GM12878 (cell line): Measurements from ENCODE around the gene TP63. TPM values are rescaled to one million over a fixed set of nuclear protein-coding genes. Genes with fewer than 3 reads are reported as not detected.

Experiments used
- ATAC-seq: fragments of 200-7000 bp; cut with Tn5 transposase; 3 replicates; pipeline ENCODE4 v1.9.1; 2020; ENCODE audit warnings: mild to moderate bottlenecking, moderate library complexity
- BruUV-seq: library from RNA; stranded (reverse); fragments of 400-500 nt; replicated peaks from 2 replicates; lab custom pipeline; 2021; lab: Mats Ljungman, UMichigan
- CTCF ChIA-PET: fragments of 300-600 bp; sonication (Branson Sonifier 250); formaldehyde crosslinking; extraction: SDS; loops from one replicate; lab custom pipeline; 2021; ENCODE audit warnings: inconsistent platforms; lab: Yijun Ruan, JAX
- POLR2A ChIA-PET: fragments of 350-600 bp; formaldehyde crosslinking; extraction: SDS; loops from one replicate; lab custom pipeline; 2021; ENCODE audit warnings: inconsistent platforms; lab: Charles Lee
- RAD21 ChIA-PET: fragments of 300-600 bp; sonication (Branson Sonifier 250); formaldehyde crosslinking; loops from one replicate; lab custom pipeline; 2023; ENCODE audit warnings: antibody characterized with exemption; ENCODE audit not compliant: unreplicated experiment; lab: Charles Lee
- SMC1A ChIA-PET: fragments of 300-600 bp; sonication (Branson Sonifier 250); formaldehyde crosslinking; loops from one replicate; lab custom pipeline; 2023; ENCODE audit not compliant: unreplicated experiment, uncharacterized antibody; lab: Charles Lee
- DNase-seq: peaks from one replicate; pipeline ENCODE4 v3.0.0-alpha.2; 2011; ENCODE audit warnings: low read depth, low spot score
- FAIRE-seq: peaks from 3 replicates; lab custom pipeline; 2011; peaks lifted over from hg19 to GRCh38; lab: Jason Lieb, UNC
- H2AFZ ChIP-seq: 2 replicates; pipeline ENCODE4 v1.6.0; 2011; ENCODE audit warnings: low read depth, low read length, control low read depth; ENCODE audit not compliant: control insufficient read depth
- H3K27ac ChIP-seq: 2 replicates; pipeline ENCODE4 v1.5.1; 2011; ENCODE audit warnings: control low read depth; ENCODE audit not compliant: control insufficient read depth, insufficient read depth
- H3K27me3 ChIP-seq, 2 experiments: replicated peaks in 1 of 2; 2 replicates each; pipeline versions ENCODE4 v1.6.0 to v1.6.1; 2011; ENCODE audit warnings: low read length in 1 of 2; ENCODE audit not compliant: control insufficient read depth in 2 of 2, insufficient read depth in 2 of 2
- H3K36me3 ChIP-seq, 2 experiments: 2 replicates each; pipeline ENCODE4 v1.5.1; 2011; ENCODE audit warnings: low read length in 1 of 2; ENCODE audit not compliant: control insufficient read depth in 2 of 2, insufficient read depth in 2 of 2
- H3K4me1 ChIP-seq: 2 replicates; pipeline ENCODE4 v1.6.1; 2011; ENCODE audit warnings: mild to moderate bottlenecking, low read length, moderate library complexity, mixed read lengths; ENCODE audit not compliant: control insufficient read depth, insufficient read depth
- H3K4me2 ChIP-seq: 2 replicates; pipeline ENCODE4 v1.6.0; 2011; ENCODE audit warnings: control low read depth; ENCODE audit not compliant: control insufficient read depth, insufficient read depth
- H3K4me3 ChIP-seq: fragments of 200-600 bp; sonication (generic); 2 replicates; pipeline ENCODE4 v1.5.1; 2016
- H3K79me2 ChIP-seq: 2 replicates; pipeline ENCODE4 v1.6.0; 2011; ENCODE audit warnings: low read length; ENCODE audit not compliant: control insufficient read depth, insufficient read depth
- H3K9ac ChIP-seq: 2 replicates; pipeline ENCODE4 v1.8.0; 2011; ENCODE audit warnings: low read length, control low read depth, mixed read lengths; ENCODE audit not compliant: control insufficient read depth, insufficient read depth
- H3K9me3 ChIP-seq: replicated peaks from 3 replicates; pipeline ENCODE4 v1.5.1; 2011; ENCODE audit warnings: mild to moderate bottlenecking, low read length; ENCODE audit not compliant: control insufficient read depth, insufficient read depth
- H4K20me1 ChIP-seq: 2 replicates; pipeline ENCODE4 v1.6.0; 2011; ENCODE audit not compliant: control insufficient read depth, insufficient read depth
- ATF7 ChIP-seq: fragments of 450-650 bp; IDR thresholded peaks from 2 replicates; pipeline ENCODE4 v1.6.1; 2016; ENCODE audit warnings: low read depth, mild to moderate bottlenecking
- ELK1 ChIP-seq: IDR thresholded peaks from 2 replicates; pipeline ENCODE4 v1.6.1; 2012; ENCODE audit warnings: low read depth, low read length, improper control_type of control experiment
- ESRRA ChIP-seq: IDR thresholded peaks from 2 replicates; pipeline ENCODE4 v1.6.1; 2012; ENCODE audit warnings: mild to moderate bottlenecking, low read length, improper control_type of control experiment
- EZH2 ChIP-seq: IDR thresholded peaks from 2 replicates; pipeline ENCODE4 v1.6.1; 2012; ENCODE audit warnings: low read depth, mild to moderate bottlenecking, control low read depth, inconsistent platforms, low read length, borderline replicate concordance; ENCODE audit not compliant: control insufficient read depth
- GATAD2B ChIP-seq: fragments of 450-650 bp; conservative IDR thresholded peaks from 2 replicates; pipeline ENCODE4 v1.6.1; 2017; ENCODE audit warnings: low read depth, mild to moderate bottlenecking, moderate library complexity
- KAT2A ChIP-seq: conservative IDR thresholded peaks from 2 replicates; pipeline ENCODE4 v1.6.1; 2011; ENCODE audit warnings: low read depth, low read length; ENCODE audit not compliant: control insufficient read depth
- MTA2 ChIP-seq: fragments of 450-650 bp; IDR thresholded peaks from 2 replicates; pipeline ENCODE4 v1.6.1; 2016; ENCODE audit warnings: low read depth, mild to moderate bottlenecking, moderate library complexity
- NFYB ChIP-seq: IDR thresholded peaks from 2 replicates; pipeline ENCODE4 v1.6.1; 2011; ENCODE audit warnings: low read depth, mild to moderate bottlenecking, low read length, improper control_type of control experiment, moderate library complexity; ENCODE audit not compliant: insufficient read depth
- RAD21 ChIP-seq: IDR thresholded peaks from 2 replicates; pipeline ENCODE4 v1.6.1; 2011; ENCODE audit warnings: mild to moderate bottlenecking, low read depth, low read length, moderate library complexity; ENCODE audit not compliant: insufficient read depth
- RUNX3 ChIP-seq: IDR thresholded peaks from 2 replicates; pipeline ENCODE4 v1.6.1; 2012; ENCODE audit warnings: low read length, inconsistent platforms
- SUZ12 ChIP-seq: fragments of 200-600 bp; sonication (generic); IDR thresholded peaks from one replicate; pipeline ENCODE4 v1.6.1; 2018; ENCODE audit warnings: antibody characterized with exemption, mild to moderate bottlenecking; ENCODE audit not compliant: unreplicated experiment
- TAF1 ChIP-seq: IDR thresholded peaks from 2 replicates; pipeline ENCODE4 v1.6.1; 2011; ENCODE audit warnings: mild to moderate bottlenecking, low read depth, low read length, borderline replicate concordance
- YY1 ChIP-seq: IDR thresholded peaks from 2 replicates; pipeline ENCODE4 v1.6.1; 2011; ENCODE audit warnings: low read depth, mild to moderate bottlenecking, low read length
- ZNF384 ChIP-seq: IDR thresholded peaks from 2 replicates; pipeline ENCODE4 v1.6.1; 2012; ENCODE audit warnings: low read depth, mild to moderate bottlenecking, low read length, improper control_type of control experiment, borderline replicate concordance
- ZNF592 ChIP-seq: fragments of 450-650 bp; IDR thresholded peaks from 2 replicates; pipeline ENCODE4 v1.6.1; 2017; ENCODE audit warnings: mild to moderate bottlenecking, moderate library complexity
- WGBS: methylation state at CpG from one replicate; pipeline ENCODE4 v1.1.6; 2016; ENCODE audit warnings: low lambda C conversion rate; ENCODE audit not compliant: insufficient replicate concordance, insufficient coverage; ENCODE audit errors: missing lambda C conversion rate; 5-methylcytosine and 5-hydroxymethylcytosine counted together
- in situ Hi-C: fragments of 300-500 bp; cut with MboI; formaldehyde crosslinking; loops from 9 replicates; pipeline ENCODE4 v1.14.3; 2018; ENCODE audit warnings: mixed read lengths
- intact Hi-C: fragments of 100-400 bp; cut with micrococcal nuclease; formaldehyde crosslinking; loops from one replicate; pipeline ENCODE4 v1.14.2; 2022; ENCODE audit not compliant: unreplicated experiment
- polyA plus RNA-seq, 11 experiments: library from polyadenylated mRNA; depleted of rRNA in 4 of 11; unstranded in 6 of 11; stranded (reverse) in 5 of 11; fragments of >200 nt; fragmentation: Nextera tagmentation in 4 of 11; fragmentation: Illumina TruSeq in 1 of 11; extraction: Ambion mirVana in 4 of 11; extraction: Trizol in 1 of 11; gene quantifications; 1 replicate in 1 of 11; 2 replicates in 10 of 11; pipeline versions ENCODE4 v1.2.1 to v1.2.3, GENCODE V29; 2011 to 2016; ENCODE audit warnings: inconsistent platforms in 2 of 11, missing spikeins in 2 of 11, low read depth in 1 of 11
- total RNA-seq, 4 experiments: library from RNA; depleted of rRNA in 3 of 4; stranded (reverse); fragments of >200 nt in 3 of 4; fragmentation: Illumina TruSeq in 1 of 4; extraction: Trizol in 1 of 4; gene quantifications; 2 replicates each; pipeline versions ENCODE4 v1.2.1 to v1.2.3, GENCODE V29; 2013 to 2021
- TF ChIP-seq, protein P1 (sequence below): fragments of 450-650 bp; IDR thresholded peaks from 2 replicates; pipeline ENCODE4 v1.6.1; 2016; ENCODE audit warnings: mild to moderate bottlenecking, moderate library complexity, borderline replicate concordance

Gene TP63
- total and polyA plus RNA-seq, 10 of the 15 experiments (the other 5 are each of a cell fraction or from before 2014, with no cell fraction given), result 1.4 to 10.8 (median 6.2) TPM

DNA sequence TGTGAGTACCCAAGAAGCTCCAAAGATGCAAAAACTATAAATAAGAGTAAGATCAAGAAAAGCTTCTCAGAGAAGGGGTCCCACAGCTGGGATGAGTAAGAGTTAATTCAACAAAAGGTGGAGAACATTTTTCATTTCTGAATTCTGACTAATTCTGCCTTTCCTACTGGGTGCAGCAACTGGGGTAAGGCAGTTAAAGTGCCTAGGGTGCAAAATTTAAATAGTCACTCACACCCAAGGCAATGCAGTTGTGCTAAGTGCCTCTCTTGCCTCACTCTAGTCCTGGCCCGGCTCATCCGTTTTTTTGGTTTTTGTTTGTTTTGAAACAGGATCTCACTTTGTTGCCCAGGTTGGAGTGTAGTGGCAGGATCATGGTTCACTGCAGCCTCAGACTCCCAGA is 240.2 kb downstream of the TP63 start:
- intact Hi-C loops (no loop called here), in situ Hi-C loops (no loop called here)
- no peak for FAIRE-seq
- Histone ChIP-seq H3K4me1 (no peaks in the 10 kb centered on the region), H3K4me3 (no peak overlapping the region), H3K9me3 (no peaks in the 10 kb centered on the region), H3K27ac (no peak overlapping the region), H3K36me3 (peaks cover 0 to 11% of the 10 kb centered on the region in 2 experiments; a peak in 2 of 4 replicates), H3K79me2 (no peaks in the 10 kb centered on the region), H4K20me1 (no peaks in the 10 kb centered on the region), H3K9ac (no peak overlapping the region), H3K27me3 (no peaks in the 10 kb centered on the region), H2AFZ (no peak overlapping the region), H3K4me2 (no peak overlapping the region)
- ChIA-PET RAD21 (no interaction called here), POLR2A (no interaction called here), SMC1A (interaction anchor here (1.3 to 1.5 kb wide), 2 partner anchors 10 to 542 kb away, joined by 3 to 5 read pairs; no protein-coding TSS in a partner anchor), CTCF (no interaction called here)
- no TSS peak for BruUV-seq
- 100% methylated on average over 2 of the region's 2 CpGs for WGBS
- no peak for DNase-seq
- ATAC-seq, result no peak
- TF ChIP-seq SUZ12 (no peak), TAF1 (no peak), MTA2 (no peak), EZH2 (no peak), ESRRA (no peak), ATF7 (no peak), GATAD2B (no peak), ZNF384 (no peak), RAD21 (no peak), NFYB (no peak), YY1 (no peak), ZNF592 (no peak), KAT2A (no peak), ELK1 (no peak), RUNX3 (no peak)
- TF ChIP-seq, protein P1, sequence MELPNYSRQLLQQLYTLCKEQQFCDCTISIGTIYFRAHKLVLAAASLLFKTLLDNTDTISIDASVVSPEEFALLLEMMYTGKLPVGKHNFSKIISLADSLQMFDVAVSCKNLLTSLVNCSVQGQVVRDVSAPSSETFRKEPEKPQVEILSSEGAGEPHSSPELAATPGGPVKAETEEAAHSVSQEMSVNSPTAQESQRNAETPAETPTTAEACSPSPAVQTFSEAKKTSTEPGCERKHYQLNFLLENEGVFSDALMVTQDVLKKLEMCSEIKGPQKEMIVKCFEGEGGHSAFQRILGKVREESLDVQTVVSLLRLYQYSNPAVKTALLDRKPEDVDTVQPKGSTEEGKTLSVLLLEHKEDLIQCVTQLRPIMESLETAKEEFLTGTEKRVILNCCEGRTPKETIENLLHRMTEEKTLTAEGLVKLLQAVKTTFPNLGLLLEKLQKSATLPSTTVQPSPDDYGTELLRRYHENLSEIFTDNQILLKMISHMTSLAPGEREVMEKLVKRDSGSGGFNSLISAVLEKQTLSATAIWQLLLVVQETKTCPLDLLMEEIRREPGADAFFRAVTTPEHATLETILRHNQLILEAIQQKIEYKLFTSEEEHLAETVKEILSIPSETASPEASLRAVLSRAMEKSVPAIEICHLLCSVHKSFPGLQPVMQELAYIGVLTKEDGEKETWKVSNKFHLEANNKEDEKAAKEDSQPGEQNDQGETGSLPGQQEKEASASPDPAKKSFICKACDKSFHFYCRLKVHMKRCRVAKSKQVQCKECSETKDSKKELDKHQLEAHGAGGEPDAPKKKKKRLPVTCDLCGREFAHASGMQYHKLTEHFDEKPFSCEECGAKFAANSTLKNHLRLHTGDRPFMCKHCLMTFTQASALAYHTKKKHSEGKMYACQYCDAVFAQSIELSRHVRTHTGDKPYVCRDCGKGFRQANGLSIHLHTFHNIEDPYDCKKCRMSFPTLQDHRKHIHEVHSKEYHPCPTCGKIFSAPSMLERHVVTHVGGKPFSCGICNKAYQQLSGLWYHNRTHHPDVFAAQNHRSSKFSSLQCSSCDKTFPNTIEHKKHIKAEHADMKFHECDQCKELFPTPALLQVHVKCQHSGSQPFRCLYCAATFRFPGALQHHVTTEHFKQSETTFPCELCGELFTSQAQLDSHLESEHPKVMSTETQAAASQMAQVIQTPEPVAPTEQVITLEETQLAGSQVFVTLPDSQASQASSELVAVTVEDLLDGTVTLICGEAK, result no peak
